Panc1 (cell line): Measurements from ENCODE around the gene E2F3. TPM values are rescaled to one million over a fixed set of nuclear protein-coding genes. Genes with fewer than 3 reads are reported as not detected.

Source experiments
- ATAC-seq: fragments of 200-7000 bp; cut with Tn5 transposase; 2 replicates; pipeline ENCODE4 v1.9.1; 2020; ENCODE audit warnings: mild to moderate bottlenecking, moderate library complexity
- BruUV-seq: library from RNA; stranded (reverse); fragments of 400-500 nt; replicated peaks from 2 replicates; lab custom pipeline; 2021; lab: Mats Ljungman, UMichigan
- CTCF ChIA-PET: fragments of 300-600 bp; sonication (Branson Sonifier 250); formaldehyde crosslinking; loops from one replicate; lab custom pipeline; 2022; ENCODE audit warnings: antibody characterized with exemption; lab: Charles Lee
- POLR2A ChIA-PET: fragments of 300-600 bp; sonication (Branson Sonifier 250); formaldehyde crosslinking; loops from one replicate; lab custom pipeline; 2022; ENCODE audit warnings: antibody characterized with exemption; lab: Charles Lee
- DNase-seq: peaks from one replicate; pipeline ENCODE4 v3.0.0-alpha.2; 2010; ENCODE audit warnings: low read depth, low spot score
- H3K27ac ChIP-seq: 2 replicates; pipeline ENCODE4 v1.5.1; 2011; ENCODE audit warnings: mild to moderate bottlenecking, low read length, inconsistent platforms
- H3K27me3 ChIP-seq: fragments of 200-500 bp; sonication (Bioruptor generic); 2 replicates; pipeline ENCODE4 v1.6.0; 2014; ENCODE audit warnings: low read length, inconsistent platforms; ENCODE audit not compliant: control insufficient read depth, insufficient read depth
- H3K36me3 ChIP-seq: fragments of 200-500 bp; sonication (Bioruptor generic); 2 replicates; pipeline ENCODE4 v1.5.1; 2014; ENCODE audit warnings: inconsistent platforms, mild to moderate bottlenecking, low read length, moderate library complexity; ENCODE audit not compliant: control insufficient read depth, insufficient read depth
- H3K4me1 ChIP-seq: 2 replicates; pipeline ENCODE4 v1.5.1; 2011; ENCODE audit warnings: inconsistent platforms, mild to moderate bottlenecking, low read length, moderate library complexity; ENCODE audit not compliant: control insufficient read depth, insufficient read depth
- H3K4me3 ChIP-seq, 2 experiments: 2 replicates each; pipeline ENCODE4 v1.5.1; 2011 to 2012; ENCODE audit warnings: low read depth in 2 of 2, low read length in 2 of 2, mild to moderate bottlenecking in 2 of 2, inconsistent platforms in 1 of 2, moderate library complexity in 1 of 2
- H3K9me3 ChIP-seq: fragments of 200-500 bp; sonication (Bioruptor generic); 2 replicates; pipeline ENCODE4 v1.5.1; 2014; ENCODE audit warnings: low read depth, mild to moderate bottlenecking, inconsistent platforms, low read length, moderate library complexity; ENCODE audit not compliant: control insufficient read depth, insufficient read depth
- POLR2AphosphoS5 ChIP-seq: IDR thresholded peaks from 2 replicates; pipeline ENCODE4 v1.6.1; 2012; ENCODE audit warnings: mild to moderate bottlenecking, low read depth, low read length, moderate library complexity
- SIN3A ChIP-seq: IDR thresholded peaks from 2 replicates; pipeline ENCODE4 v1.6.1; 2012; ENCODE audit warnings: low read depth, mild to moderate bottlenecking, low read length, moderate library complexity, borderline replicate concordance; ENCODE audit not compliant: insufficient read depth
- TCF7L2 ChIP-seq: IDR thresholded peaks from 2 replicates; pipeline ENCODE4 v1.6.1; 2011; ENCODE audit warnings: mild to moderate bottlenecking, low read depth, low read length, inconsistent platforms
- in situ Hi-C: cut with HindIII; loops from 2 replicates; pipeline ENCODE4 v1.10.0; 2016; ENCODE audit warnings: low sequenced_read_pairs, low pct_unique_long_range_greater_than_20kb
- intact Hi-C: fragments of 100-400 bp; cut with micrococcal nuclease; formaldehyde crosslinking; loops from one replicate; pipeline ENCODE4 v1.10.0; 2022; ENCODE audit not compliant: unreplicated experiment
- total RNA-seq: library from RNA; stranded (reverse); gene quantifications from one replicate; pipeline ENCODE4 v1.2.1, GENCODE V29; 2021; ENCODE audit not compliant: unreplicated experiment
- TF ChIP-seq, protein P1 (sequence below): fragments of 450-650 bp; IDR thresholded peaks from 2 replicates; pipeline ENCODE4 v1.5.1; 2017; ENCODE audit warnings: mild to moderate bottlenecking
- TF ChIP-seq, protein P2 (sequence below), 2 experiments: IDR thresholded peaks; 2 replicates each; pipeline ENCODE4 v1.6.1; 2011 to 2012; ENCODE audit warnings: low read depth in 2 of 2, control low read depth in 1 of 2, low read length in 1 of 2, mild to moderate bottlenecking in 1 of 2, moderate library complexity in 1 of 2; ENCODE audit not compliant: insufficient read depth in 1 of 2

E2F3 gene
- total RNA-seq, 1 experiment from 2014 or later, result 31.0 TPM

DNA sequence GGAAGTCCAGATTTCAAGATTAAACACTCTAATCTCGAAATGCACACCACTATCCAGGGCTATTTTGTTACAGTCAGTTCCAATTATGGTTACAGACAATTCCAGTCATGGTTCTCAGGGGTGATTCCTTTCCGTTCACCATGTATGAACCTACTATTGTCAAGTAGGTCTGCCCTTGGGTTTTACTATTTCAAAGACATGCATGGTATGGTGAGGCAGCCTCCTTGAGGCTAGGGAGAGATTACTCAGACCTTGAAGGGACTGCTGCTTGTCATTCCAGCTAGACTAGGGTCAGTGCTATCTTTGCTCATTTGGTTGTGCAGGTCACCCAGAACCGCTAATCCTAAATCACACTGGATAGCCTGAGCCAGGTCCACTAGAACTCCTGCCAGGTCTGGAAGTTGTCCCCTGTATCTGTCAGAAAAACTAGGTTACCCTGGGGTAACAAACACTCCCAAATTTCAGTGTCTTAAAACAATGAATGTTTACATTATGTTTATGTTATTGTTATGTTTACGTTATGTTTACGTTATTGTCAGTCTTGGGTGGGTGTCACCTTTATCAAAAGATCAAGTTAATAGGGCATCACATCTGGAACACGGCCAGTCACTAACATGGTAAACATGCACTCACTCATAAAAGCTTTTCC is 41.1 kb upstream of the E2F3 start:
- ATAC-seq (no peak), DNase-seq (no peak)
- BruUV-seq, result no TSS peak
- in situ Hi-C loops, result no loop called here
- intact Hi-C loops, result no loop called here
- ChIA-PET POLR2A (no interaction called here), CTCF (no interaction called here)
- TF ChIP-seq, protein P1, sequence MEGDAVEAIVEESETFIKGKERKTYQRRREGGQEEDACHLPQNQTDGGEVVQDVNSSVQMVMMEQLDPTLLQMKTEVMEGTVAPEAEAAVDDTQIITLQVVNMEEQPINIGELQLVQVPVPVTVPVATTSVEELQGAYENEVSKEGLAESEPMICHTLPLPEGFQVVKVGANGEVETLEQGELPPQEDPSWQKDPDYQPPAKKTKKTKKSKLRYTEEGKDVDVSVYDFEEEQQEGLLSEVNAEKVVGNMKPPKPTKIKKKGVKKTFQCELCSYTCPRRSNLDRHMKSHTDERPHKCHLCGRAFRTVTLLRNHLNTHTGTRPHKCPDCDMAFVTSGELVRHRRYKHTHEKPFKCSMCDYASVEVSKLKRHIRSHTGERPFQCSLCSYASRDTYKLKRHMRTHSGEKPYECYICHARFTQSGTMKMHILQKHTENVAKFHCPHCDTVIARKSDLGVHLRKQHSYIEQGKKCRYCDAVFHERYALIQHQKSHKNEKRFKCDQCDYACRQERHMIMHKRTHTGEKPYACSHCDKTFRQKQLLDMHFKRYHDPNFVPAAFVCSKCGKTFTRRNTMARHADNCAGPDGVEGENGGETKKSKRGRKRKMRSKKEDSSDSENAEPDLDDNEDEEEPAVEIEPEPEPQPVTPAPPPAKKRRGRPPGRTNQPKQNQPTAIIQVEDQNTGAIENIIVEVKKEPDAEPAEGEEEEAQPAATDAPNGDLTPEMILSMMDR, result no peak
- TF ChIP-seq POLR2AphosphoS5, result no peak
- TF ChIP-seq TCF7L2, result no peak
- TF ChIP-seq, protein P2, sequence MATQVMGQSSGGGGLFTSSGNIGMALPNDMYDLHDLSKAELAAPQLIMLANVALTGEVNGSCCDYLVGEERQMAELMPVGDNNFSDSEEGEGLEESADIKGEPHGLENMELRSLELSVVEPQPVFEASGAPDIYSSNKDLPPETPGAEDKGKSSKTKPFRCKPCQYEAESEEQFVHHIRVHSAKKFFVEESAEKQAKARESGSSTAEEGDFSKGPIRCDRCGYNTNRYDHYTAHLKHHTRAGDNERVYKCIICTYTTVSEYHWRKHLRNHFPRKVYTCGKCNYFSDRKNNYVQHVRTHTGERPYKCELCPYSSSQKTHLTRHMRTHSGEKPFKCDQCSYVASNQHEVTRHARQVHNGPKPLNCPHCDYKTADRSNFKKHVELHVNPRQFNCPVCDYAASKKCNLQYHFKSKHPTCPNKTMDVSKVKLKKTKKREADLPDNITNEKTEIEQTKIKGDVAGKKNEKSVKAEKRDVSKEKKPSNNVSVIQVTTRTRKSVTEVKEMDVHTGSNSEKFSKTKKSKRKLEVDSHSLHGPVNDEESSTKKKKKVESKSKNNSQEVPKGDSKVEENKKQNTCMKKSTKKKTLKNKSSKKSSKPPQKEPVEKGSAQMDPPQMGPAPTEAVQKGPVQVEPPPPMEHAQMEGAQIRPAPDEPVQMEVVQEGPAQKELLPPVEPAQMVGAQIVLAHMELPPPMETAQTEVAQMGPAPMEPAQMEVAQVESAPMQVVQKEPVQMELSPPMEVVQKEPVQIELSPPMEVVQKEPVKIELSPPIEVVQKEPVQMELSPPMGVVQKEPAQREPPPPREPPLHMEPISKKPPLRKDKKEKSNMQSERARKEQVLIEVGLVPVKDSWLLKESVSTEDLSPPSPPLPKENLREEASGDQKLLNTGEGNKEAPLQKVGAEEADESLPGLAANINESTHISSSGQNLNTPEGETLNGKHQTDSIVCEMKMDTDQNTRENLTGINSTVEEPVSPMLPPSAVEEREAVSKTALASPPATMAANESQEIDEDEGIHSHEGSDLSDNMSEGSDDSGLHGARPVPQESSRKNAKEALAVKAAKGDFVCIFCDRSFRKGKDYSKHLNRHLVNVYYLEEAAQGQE (IDR thresholded peaks at IDR 0.05; ENCODE audit: insufficient read depth in 1 of 2, low read depth in 2 of 2, low read length in 1 of 2), result no peak
- TF ChIP-seq SIN3A, result no peak
- no peak overlapping the region for H3K4me3 ChIP-seq
- no peaks in the 10 kb centered on the region for H3K9me3 ChIP-seq
- peaks cover 7% of the 10 kb centered on the region; the same call in 1 of the 2 replicates for H3K27me3 ChIP-seq
- H3K4me1 ChIP-seq, result no peaks in the 10 kb centered on the region
- H3K27ac ChIP-seq, result no peak overlapping the region
- H3K36me3 ChIP-seq, result no peaks in the 10 kb centered on the region

DNA sequence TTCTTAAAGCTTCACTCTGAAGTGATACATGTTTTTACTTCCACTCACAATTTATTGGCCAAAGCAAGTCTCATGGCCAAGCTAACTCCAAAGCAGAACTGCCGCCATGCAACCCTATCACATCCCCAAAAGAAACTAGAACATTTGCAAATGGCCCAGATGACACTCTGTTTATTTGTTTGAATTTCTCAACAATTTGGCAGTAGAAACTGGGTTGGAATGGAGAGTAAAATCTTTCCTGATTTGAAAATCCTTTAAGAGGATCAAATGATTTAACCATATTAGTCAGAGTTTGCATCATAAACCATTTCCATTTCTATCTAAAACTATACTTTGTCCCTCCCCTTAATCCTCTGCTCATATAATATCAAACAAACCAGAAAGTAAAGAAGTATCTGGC is 39.1 kb upstream of the E2F3 start:
- Histone ChIP-seq H3K4me1 (no peaks in the 10 kb centered on the region), H3K4me3 (no peak overlapping the region), H3K27me3 (peaks cover 5% of the 10 kb centered on the region; the same call in 1 of the 2 replicates), H3K9me3 (no peaks in the 10 kb centered on the region), H3K27ac (no peak overlapping the region), H3K36me3 (no peaks in the 10 kb centered on the region)
- no TSS peak for BruUV-seq
- POLR2A ChIA-PET, result no interaction called here
- no peak for DNase-seq
- intact Hi-C loops, result no loop called here
- in situ Hi-C loops, result no loop called here
- CTCF ChIA-PET, result no interaction called here
- no peak for ATAC-seq
- TF ChIP-seq, protein P1, result no peak
- TF ChIP-seq POLR2AphosphoS5, result no peak
- TF ChIP-seq TCF7L2, result no peak
- no peak for TF ChIP-seq SIN3A
- TF ChIP-seq, protein P2 (IDR thresholded peaks at IDR 0.05; ENCODE audit: insufficient read depth in 1 of 2, low read depth in 2 of 2, low read length in 1 of 2), result no peak
